Hepatic stellate cell (primary cell): Measurements from ENCODE around the gene PNP.
"Not testable (repeated sequence)": the region's sequence is repeated elsewhere in the genome, so short reads cannot be mapped to it uniquely, and the experiment has no call there.

Experiments
- DNase-seq: peaks from one replicate; pipeline ENCODE4 v3.0.0; 2011; ENCODE audit warnings: low spot score

PNP gene

GRCh38 chr14:20492486-20492885 lies 23.3 kb downstream of the PNP start:
- DNase-seq, result peak; percentile 79

DNA sequence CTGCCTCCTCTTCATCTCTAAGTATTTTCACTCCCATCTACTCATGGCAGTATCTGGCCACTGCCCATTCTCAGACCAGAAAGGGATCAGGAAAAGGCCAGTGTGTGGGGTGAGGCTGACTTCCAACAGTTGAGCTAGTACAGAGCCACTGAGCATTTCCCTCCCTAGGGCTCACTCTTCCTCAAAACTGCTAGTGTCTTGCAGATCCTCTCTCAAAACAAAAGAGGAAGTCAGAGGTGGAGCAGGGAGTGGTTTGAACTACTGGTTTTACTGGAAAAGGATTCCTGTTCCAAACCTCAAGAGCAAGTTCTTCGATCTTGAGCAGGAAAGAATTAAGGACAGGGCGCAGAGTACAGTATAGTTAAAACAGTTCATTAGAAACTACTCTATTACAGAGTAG lies 24.4 kb downstream of the PNP start:
- no peak for DNase-seq

DNA sequence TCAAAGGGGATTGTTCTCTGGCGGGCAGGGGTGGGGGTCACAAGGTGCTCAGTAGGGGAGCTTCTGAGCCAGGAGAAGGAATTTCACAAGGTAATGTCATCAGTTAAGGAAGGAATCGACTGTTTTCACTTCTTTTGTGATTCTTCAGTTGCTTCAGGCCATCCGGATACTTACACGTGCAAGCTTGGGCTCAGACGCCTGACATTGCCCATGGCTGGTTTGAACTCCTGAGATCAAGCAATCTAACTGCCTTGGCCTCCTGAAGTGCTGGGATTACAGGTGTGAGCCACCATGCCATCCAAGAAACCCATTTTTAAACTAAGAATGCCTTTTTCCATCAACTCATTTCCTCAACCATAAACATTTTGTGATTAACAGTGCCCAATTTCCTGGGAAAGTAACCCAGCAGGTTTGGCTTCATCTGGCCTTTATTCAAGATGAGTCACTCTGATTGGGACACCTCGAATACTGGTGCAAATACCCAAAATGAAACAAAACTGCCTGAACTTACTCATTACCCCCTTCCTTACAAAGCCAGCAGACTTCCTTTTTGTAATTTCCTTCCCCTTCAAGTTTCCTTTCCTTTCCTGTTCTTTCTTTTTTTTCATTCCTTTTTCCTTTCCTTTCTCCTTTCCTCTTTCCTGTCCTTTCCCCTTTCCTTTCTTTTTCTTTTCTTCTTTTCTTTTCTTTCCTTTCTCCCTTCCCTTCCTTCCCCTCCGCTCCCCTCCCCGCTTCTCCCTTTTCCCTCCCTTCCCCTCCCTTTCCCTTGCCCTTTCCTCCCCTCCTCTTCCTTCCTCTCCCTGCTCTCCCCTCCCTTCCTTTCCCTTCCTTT lies 25.9 kb downstream of the PNP start:
- DNase-seq, result no peak

DNA sequence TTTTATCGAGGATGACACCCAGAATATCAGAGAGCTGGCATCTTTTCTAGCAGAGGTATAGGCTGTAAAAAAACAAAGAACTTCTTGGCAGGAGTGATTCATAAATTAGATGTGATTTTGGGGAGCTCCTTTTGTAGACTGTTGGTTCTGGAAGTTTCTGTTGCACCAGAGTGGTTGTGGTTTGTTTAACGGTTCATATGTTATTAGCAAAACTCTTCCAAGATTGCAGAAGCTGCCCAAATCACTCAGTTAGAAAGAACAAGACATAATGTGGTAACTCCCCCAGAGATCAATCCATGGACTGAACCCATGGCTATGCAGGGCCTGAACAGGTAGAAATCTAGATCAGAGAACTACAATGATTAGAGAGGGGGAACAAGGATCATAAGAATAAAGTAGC lies 29.4 kb downstream of the PNP start:
- no peak for DNase-seq

- no peak for DNase-seq
These were observed 29.9 kb downstream of the PNP start for GRCh38 chr14:20499108-20499507.

GRCh38 chr14:20499881-20500280 lies 30.7 kb downstream of the PNP start:
- no peak for DNase-seq

- DNase-seq, result no peak
These were observed 32.1 kb downstream of the PNP start for GRCh38 chr14:20501346-20501745.

GRCh38 chr14:20503898-20504297 lies 34.7 kb downstream of the PNP start:
- DNase-seq, result no peak

GRCh38 chr14:20506276-20506675 lies 37.1 kb downstream of the PNP start:
- not testable (repeated sequence) for DNase-seq

GRCh38 chr14:20506752-20507151 lies 37.5 kb downstream of the PNP start:
- DNase-seq, result not testable (repeated sequence)

- not testable (repeated sequence) for DNase-seq
These were observed 38.3 kb downstream of the PNP start for GRCh38 chr14:20507537-20507936.

GRCh38 chr14:20508367-20508766 lies 39.2 kb downstream of the PNP start:
- DNase-seq, result no peak

GRCh38 chr14:20512177-20512905 lies 43.1 kb downstream of the PNP start:
- DNase-seq, result no peak

GRCh38 chr14:20515846-20516245 lies 46.6 kb downstream of the PNP start:
- no peak for DNase-seq

GRCh38 chr14:20516921-20517320 lies 47.7 kb downstream of the PNP start:
- peak; percentile 76 for DNase-seq

DNA sequence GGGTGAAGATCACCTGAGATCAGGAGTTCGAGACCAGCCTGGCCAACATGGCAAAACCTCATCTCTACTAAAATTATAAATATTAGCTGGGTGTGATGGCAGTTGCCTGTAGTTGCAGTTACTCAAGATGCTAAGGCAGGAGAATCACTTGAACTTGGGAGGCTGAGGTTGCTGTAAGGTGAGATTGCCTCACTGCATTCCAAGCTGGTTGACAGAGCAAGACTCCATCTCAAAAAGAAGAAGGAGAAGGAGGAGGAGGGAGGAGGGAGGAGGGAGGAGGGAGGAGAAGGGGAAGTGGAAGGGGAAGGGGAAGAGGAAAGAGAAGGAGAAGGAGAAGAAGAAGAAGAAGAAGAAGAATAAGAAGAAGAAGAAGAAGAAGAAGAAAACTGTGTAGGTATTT lies 53.1 kb downstream of the PNP start:
- no peak for DNase-seq

- no peak for DNase-seq
These were observed 54.8 kb downstream of the PNP start for GRCh38 chr14:20524027-20524426.
